Astrocyte of the spinal cord (primary cell): ENCODE measurements around the gene C22orf31.

Experiments
- DNase-seq: peaks from one replicate; pipeline ENCODE4 v3.0.0; 2011; ENCODE audit warnings: low read depth, low spot score
- H3K4me3 ChIP-seq: 2 replicates; pipeline ENCODE4 v1.5.1; 2011; ENCODE audit warnings: low read depth, mild to moderate bottlenecking, low read length, moderate library complexity
- CTCF ChIP-seq: IDR thresholded peaks from 2 replicates; pipeline ENCODE4 v1.5.1; 2012; ENCODE audit warnings: low read depth, mild to moderate bottlenecking, low read length, inconsistent platforms
- in situ Hi-C: cut with HindIII; loops from 2 replicates; pipeline ENCODE4 v1.10.0; 2017; ENCODE audit warnings: low sequenced_read_pairs

Gene C22orf31

DNA sequence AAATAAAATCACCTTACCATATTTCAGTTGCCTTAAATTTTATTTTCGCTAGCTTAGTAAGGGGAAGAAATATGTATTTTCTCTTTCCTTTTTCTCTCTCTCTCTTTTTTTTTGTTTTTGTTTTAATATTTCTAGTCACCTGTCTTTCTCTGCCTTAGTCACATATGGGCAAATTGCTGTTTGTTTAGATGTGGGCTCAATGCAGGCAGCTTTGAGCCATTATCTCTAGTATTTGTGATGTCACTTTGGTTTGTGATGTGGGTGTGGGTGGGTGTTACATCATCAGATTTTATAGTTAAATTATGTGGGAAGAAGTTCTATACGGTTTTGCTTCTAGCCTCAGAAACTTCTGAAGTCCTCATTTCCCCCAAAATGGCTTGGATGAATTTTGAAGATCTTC, at the start of gene C22orf31:
Gene C22orf31 (minus strand): TSS at position 59 of the 400 bp plus-strand sequence. CDS start 39 bp downstream, at position 20.
- H3K4me3 ChIP-seq = no peak within 1 kb of the TSS
- in situ Hi-C loops = no loop called here
- DNase-seq = no peak
- no peak for TF ChIP-seq CTCF

GRCh38 chr22:29110946-29111345, 49.3 kb upstream of the C22orf31 start:
- no peak for TF ChIP-seq CTCF
- in situ Hi-C loops = no loop called here
- H3K4me3 ChIP-seq = no peak overlapping the region
- DNase-seq = no peak

DNA sequence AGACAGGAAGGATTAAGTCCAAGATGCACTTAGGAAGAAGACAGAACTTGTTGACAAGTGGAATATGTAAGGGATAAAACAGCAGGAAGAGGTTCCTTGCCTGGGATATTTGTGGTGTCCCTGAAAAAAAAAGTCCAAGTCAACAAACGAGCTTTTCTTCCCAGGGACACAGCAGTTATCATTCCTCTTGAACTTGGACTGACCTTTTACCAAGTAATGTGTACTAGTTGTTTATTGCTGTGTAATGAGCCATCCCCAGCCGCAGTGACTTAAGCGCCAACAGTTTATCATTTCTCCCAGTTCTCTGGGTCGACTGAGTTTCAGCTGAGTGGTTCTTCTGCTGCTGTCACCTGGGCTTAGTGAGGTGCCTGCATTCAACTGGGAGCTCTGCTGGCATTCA, 48.2 kb upstream of the C22orf31 start:
- no peak for TF ChIP-seq CTCF

DNA sequence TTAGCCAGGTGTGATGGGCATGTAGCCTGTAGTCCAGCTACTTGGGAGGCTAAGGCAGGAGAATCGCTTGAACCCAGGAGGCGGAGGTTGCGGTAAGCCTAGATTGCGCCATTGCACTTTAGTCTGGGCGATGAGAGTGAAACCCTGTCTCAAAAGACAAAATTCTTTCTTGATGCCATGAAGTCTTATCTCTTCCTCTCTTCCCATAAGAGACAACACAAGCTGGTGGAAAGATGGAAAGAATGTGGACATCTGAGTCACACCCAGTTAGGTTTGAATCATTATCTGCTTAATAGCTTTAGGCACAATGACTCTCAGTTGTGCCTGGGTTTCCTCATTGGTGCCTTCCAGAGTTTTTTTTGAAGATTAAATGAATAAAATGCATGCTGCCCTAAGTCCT, 46.5 kb upstream of the C22orf31 start:
- DNase-seq = no peak
- in situ Hi-C loops = no loop called here

More for the DNA sequence above, 48.2 kb upstream of the C22orf31 start:
- in situ Hi-C loops = no loop called here
- DNase-seq = no peak
- H3K4me3 ChIP-seq = no peak overlapping the region

DNA sequence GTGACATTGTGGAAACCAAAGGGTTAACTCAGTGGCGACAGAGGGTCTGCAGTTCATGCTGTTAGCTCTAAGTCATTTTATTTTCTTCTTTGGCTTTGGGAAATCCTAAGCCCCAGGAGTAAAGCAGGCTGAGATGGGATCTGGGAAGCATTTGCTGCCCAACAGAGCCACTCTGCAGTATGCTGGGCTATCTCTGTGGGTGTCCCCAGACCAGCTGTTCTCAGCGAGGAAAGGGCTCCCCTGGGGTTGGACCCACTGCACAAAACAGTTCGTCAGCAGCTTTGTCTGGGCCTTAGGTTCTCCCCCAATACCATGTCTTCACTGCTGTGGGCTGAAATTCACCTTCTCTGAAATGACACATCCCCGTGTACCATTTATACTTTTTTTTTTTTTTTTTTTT, 45.2 kb upstream of the C22orf31 start:
- no peak for DNase-seq
- no peak for TF ChIP-seq CTCF
- no peak overlapping the region for H3K4me3 ChIP-seq
- in situ Hi-C loops = no loop called here

More for the DNA sequence above, 46.5 kb upstream of the C22orf31 start:
- H3K4me3 ChIP-seq = no peak overlapping the region
- TF ChIP-seq CTCF = no peak

DNA sequence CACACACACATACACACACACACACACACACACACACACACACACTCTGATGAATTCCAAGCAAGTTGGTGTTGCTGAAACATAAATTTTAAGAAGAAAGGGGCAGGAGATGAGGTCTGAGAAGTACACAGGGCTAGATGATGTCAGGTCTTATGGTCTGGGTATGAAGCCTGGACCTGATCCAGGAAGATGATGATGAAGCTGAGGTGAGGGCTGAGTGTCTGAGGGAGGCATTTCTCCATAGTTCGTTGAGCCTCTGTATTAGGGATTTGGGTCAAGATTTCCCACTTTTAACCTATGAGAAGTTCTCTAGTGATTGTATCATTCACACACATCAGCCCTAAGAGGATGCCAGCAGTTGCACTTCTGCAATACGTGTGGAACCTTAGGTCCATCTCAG, 43.8 kb upstream of the C22orf31 start:
- in situ Hi-C loops = no loop called here
- DNase-seq = no peak
- no peak overlapping the region for H3K4me3 ChIP-seq
- TF ChIP-seq CTCF = no peak

DNA sequence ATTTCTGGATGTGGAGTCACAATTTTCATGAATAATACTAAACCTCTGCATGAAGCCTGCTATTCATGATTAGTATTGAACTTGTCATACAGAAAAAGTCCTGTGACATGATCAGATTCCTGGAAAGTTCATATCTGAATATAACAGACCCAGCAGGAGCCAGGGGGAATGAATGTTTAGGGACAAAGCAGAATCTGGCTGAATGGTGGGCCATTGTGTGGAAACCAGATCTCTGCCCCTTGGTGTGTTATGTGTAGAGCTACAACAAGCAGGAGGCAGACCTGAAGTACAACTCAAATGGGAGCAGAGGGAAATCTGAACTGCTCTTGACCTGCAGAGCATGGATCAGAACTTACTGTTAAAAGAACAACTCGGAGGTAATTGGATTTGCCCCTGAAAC, 41.5 kb upstream of the C22orf31 start:
- no peak for DNase-seq
- in situ Hi-C loops = no loop called here
- no peak overlapping the region for H3K4me3 ChIP-seq
- no peak for TF ChIP-seq CTCF
